ENCODE data around the gene SRD5A2. TPM values are rescaled to one million over a fixed set of nuclear protein-coding genes. Genes with fewer than 3 reads are reported as not detected.

SRD5A2 gene
- total RNA-seq, 1 donor from 2014 or later = not detected

GRCh38 chr2:31563273-31563839 is 17.4 kb downstream of the SRD5A2 start:
- no peaks in the 10 kb centered on the region for H3K9me3 Mint-ChIP-seq (ENCODE audit: unreplicated experiment)
- no peaks in the 10 kb centered on the region for H3K36me3 Mint-ChIP-seq (ENCODE audit: unreplicated experiment)
- no peak overlapping the region for H3K4me3 Mint-ChIP-seq (ENCODE audit: unreplicated experiment)
- no peaks in the 10 kb centered on the region for H3K27me3 Mint-ChIP-seq (ENCODE audit: unreplicated experiment)
- no peaks in the 10 kb centered on the region for H3K4me1 Mint-ChIP-seq (ENCODE audit: low read depth, unreplicated experiment)
- TF ChIP-seq CTCF (IDR thresholded peaks at IDR 0.05; ENCODE audit: partially characterized antibody, unreplicated experiment) = no peak
- H3K27ac Mint-ChIP-seq (ENCODE audit: unreplicated experiment) = no peak overlapping the region
- DNase-seq = no peak

- H3K27me3 Mint-ChIP-seq (ENCODE audit: unreplicated experiment) = no peaks in the 10 kb centered on the region
- no peak overlapping the region for H3K27ac Mint-ChIP-seq (ENCODE audit: unreplicated experiment)
- H3K36me3 Mint-ChIP-seq (ENCODE audit: unreplicated experiment) = no peaks in the 10 kb centered on the region
- no peak for TF ChIP-seq CTCF (IDR thresholded peaks at IDR 0.05; ENCODE audit: partially characterized antibody, unreplicated experiment)
- no peak for DNase-seq
- no peaks in the 10 kb centered on the region for H3K9me3 Mint-ChIP-seq (ENCODE audit: unreplicated experiment)
- H3K4me1 Mint-ChIP-seq (ENCODE audit: low read depth, unreplicated experiment) = no peaks in the 10 kb centered on the region
- no peak overlapping the region for H3K4me3 Mint-ChIP-seq (ENCODE audit: unreplicated experiment)
Measured at GRCh38 chr2:31561823-31562222, 18.9 kb downstream of the SRD5A2 start.

GRCh38 chr2:31558401-31559295 is 22.1 kb downstream of the SRD5A2 start:
- Mint-ChIP-seq H3K9me3 (ENCODE audit: unreplicated experiment) (no peaks in the 10 kb centered on the region), H3K27ac (ENCODE audit: unreplicated experiment) (no peak overlapping the region)

GRCh38 chr2:31556940-31557339 is 23.8 kb downstream of the SRD5A2 start:
- H3K4me3 Mint-ChIP-seq (ENCODE audit: unreplicated experiment) = no peak overlapping the region
- no peak for DNase-seq
- peaks cover 2% of the 10 kb centered on the region for H3K9me3 Mint-ChIP-seq (ENCODE audit: unreplicated experiment)

More at GRCh38 chr2:31558401-31559295, 22.1 kb downstream of the SRD5A2 start:
- no peaks in the 10 kb centered on the region for H3K4me1 Mint-ChIP-seq (ENCODE audit: low read depth, unreplicated experiment)
- no peak for DNase-seq
- peaks cover 13% of the 10 kb centered on the region for H3K36me3 Mint-ChIP-seq (ENCODE audit: unreplicated experiment)
- H3K4me3 Mint-ChIP-seq (ENCODE audit: unreplicated experiment) = no peak overlapping the region
- peaks cover 2% of the 10 kb centered on the region for H3K27me3 Mint-ChIP-seq (ENCODE audit: unreplicated experiment)
- no peak for TF ChIP-seq CTCF (IDR thresholded peaks at IDR 0.05; ENCODE audit: partially characterized antibody, unreplicated experiment)

More at GRCh38 chr2:31556940-31557339, 23.8 kb downstream of the SRD5A2 start:
- H3K36me3 Mint-ChIP-seq (ENCODE audit: unreplicated experiment) = peaks cover 13% of the 10 kb centered on the region
- no peaks in the 10 kb centered on the region for H3K4me1 Mint-ChIP-seq (ENCODE audit: low read depth, unreplicated experiment)
- no peak overlapping the region for H3K27ac Mint-ChIP-seq (ENCODE audit: unreplicated experiment)
- H3K27me3 Mint-ChIP-seq (ENCODE audit: unreplicated experiment) = peaks cover 3% of the 10 kb centered on the region
- no peak for TF ChIP-seq CTCF (IDR thresholded peaks at IDR 0.05; ENCODE audit: partially characterized antibody, unreplicated experiment)

All from glutamatergic neuron (in vitro differentiated cells).